C4-2B (cell line): ENCODE data around the gene ANTXRL.
"Not testable (repeated sequence)": the region's sequence is repeated elsewhere in the genome, so short reads cannot be mapped to it uniquely, and the experiment has no call there.

ENCODE experiments used
- CTCF ChIP-seq: fragments of 450-650 bp; conservative IDR thresholded peaks from 2 replicates; pipeline ENCODE4 v1.5.1; 2017; ENCODE audit warnings: mild to moderate bottlenecking
- ZFX ChIP-seq: fragments of 450-650 bp; IDR thresholded peaks from 2 replicates; pipeline ENCODE4 v1.6.1; 2017

DNA sequence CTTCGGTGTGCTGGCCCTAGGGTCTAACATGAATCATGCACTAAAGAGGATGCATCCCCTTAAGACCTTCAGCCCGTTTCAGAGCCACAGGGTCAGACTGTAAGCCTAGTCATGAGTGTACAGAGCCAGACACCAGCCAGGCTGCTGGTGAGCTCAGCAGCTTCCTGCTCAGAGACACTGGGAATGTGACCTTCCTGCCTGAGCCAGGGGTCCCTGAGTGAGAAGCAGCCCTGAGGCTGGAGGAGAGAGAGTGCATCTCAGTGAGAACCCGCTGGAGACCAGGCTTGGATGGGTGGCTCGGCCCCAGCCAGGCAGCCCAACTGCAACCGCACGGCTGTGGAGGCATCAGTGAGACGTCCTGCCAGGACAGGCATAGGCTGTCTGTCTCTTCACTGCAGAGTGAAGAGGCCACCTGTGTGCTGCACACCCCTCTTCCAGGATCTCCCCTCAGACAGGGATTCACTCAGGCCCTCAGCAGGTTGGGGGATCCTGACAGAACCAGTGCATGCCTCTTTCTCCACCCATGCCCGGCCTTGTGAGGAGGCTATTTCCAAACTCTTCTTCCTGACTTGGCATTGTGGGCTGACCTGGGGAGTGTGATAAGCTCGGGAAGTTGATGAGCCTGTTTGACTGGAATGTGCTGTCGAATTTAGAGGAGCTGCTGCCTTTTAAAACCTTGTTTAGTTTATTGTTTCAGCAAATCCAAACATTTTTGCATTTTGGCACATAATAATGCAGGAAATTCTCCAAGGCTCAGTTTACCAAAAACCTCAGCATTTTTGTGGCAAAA is 28.5 kb downstream of the ANTXRL start:
- TF ChIP-seq CTCF, ZFX: not testable (repeated sequence)
